Loucy (cell line): ENCODE measurements around the gene LRRC14B.
A peak's percentile ranks its signal among the peaks of the same experiment; 100 is the strongest.
"Not testable (repeated sequence)": the region's sequence is repeated elsewhere in the genome, so short reads cannot be mapped to it uniquely, and the experiment has no call there.

Source experiments
- H2AFZ ChIP-seq: fragments of 200-600 bp; sonication (generic); 2 replicates; pipeline ENCODE4 v1.6.0; 2016; ENCODE audit warnings: antibody characterized with exemption, mild to moderate bottlenecking, low read length, moderate library complexity
- H3F3A ChIP-seq: fragments of 200-600 bp; 2 replicates; pipeline ENCODE4 v1.6.0; 2016; ENCODE audit warnings: antibody characterized with exemption, low read depth, mild to moderate bottlenecking
- H3K27me3 ChIP-seq: fragments of 200-600 bp; sonication (generic); 2 replicates; pipeline ENCODE4 v1.6.1; 2014; ENCODE audit warnings: low read length, mild to moderate bottlenecking; ENCODE audit not compliant: insufficient read depth, poor library complexity, severe bottlenecking
- H3K36me3 ChIP-seq: fragments of 200-600 bp; sonication (generic); 2 replicates; pipeline ENCODE4 v1.6.1; 2016; ENCODE audit warnings: low read length; ENCODE audit not compliant: insufficient read depth
- H3K4me1 ChIP-seq: fragments of 200-600 bp; sonication (generic); 2 replicates; pipeline ENCODE4 v1.5.1; 2014; ENCODE audit warnings: low read length, mild to moderate bottlenecking; ENCODE audit not compliant: insufficient read depth, poor library complexity, severe bottlenecking
- H3K4me2 ChIP-seq: fragments of 200-600 bp; sonication (generic); 2 replicates; pipeline ENCODE4 v1.6.0; 2014; ENCODE audit warnings: antibody characterized with exemption, low read length, low read depth, mild to moderate bottlenecking; ENCODE audit not compliant: poor library complexity, severe bottlenecking
- H3K4me3 ChIP-seq: fragments of 200-600 bp; sonication (generic); 2 replicates; pipeline ENCODE4 v1.5.1; 2014; ENCODE audit warnings: low read length, mild to moderate bottlenecking, mixed read lengths; ENCODE audit not compliant: poor library complexity, severe bottlenecking
- H3K79me2 ChIP-seq: fragments of 200-600 bp; sonication (generic); 2 replicates; pipeline ENCODE4 v1.6.1; 2014; ENCODE audit warnings: low read length; ENCODE audit not compliant: insufficient read depth
- H3K9ac ChIP-seq: fragments of 200-600 bp; sonication (generic); 2 replicates; pipeline ENCODE4 v1.6.0; 2014; ENCODE audit warnings: mild to moderate bottlenecking, low read depth, low read length, moderate library complexity; ENCODE audit not compliant: poor library complexity, severe bottlenecking
- H3K9me2 ChIP-seq: fragments of 200-600 bp; sonication (generic); replicated peaks from 2 replicates; pipeline ENCODE4 v1.6.1; 2016; ENCODE audit warnings: low read depth, low read length, mixed read lengths
- H3K9me3 ChIP-seq: fragments of 200-600 bp; sonication (generic); 2 replicates; pipeline ENCODE4 v1.6.1; 2014; ENCODE audit warnings: mild to moderate bottlenecking, antibody characterized with exemption, low read length, low read depth; ENCODE audit not compliant: insufficient read depth
- H4K20me1 ChIP-seq: fragments of 200-600 bp; sonication (generic); 2 replicates; pipeline ENCODE4 v1.6.0; 2014; ENCODE audit warnings: antibody characterized with exemption, low read length, mild to moderate bottlenecking; ENCODE audit not compliant: insufficient read depth, poor library complexity, severe bottlenecking
- EZH2phosphoT487 ChIP-seq: fragments of 200-600 bp; IDR thresholded peaks from 2 replicates; pipeline ENCODE4 v1.6.1; 2018; ENCODE audit warnings: antibody characterized with exemption, mild to moderate bottlenecking, moderate library complexity, borderline replicate concordance
- TF ChIP-seq, protein P1 (sequence below): fragments of 200-600 bp; sonication (generic); conservative IDR thresholded peaks from 2 replicates; pipeline ENCODE4 v1.5.1; 2014; ENCODE audit warnings: mild to moderate bottlenecking, antibody characterized with exemption, low read length

Gene LRRC14B

GRCh38 chr5:223791-224190 is 32.5 kb downstream of the LRRC14B start:
- H3K4me3 ChIP-seq: peak overlapping the region; percentile 98
- peak overlapping the region; percentile 97 for H3K9ac ChIP-seq
- H3K9me3 ChIP-seq: no peaks in the 10 kb centered on the region
- no peaks in the 10 kb centered on the region for H3K9me2 ChIP-seq
- H3K36me3 ChIP-seq: peaks cover 61% of the 10 kb centered on the region
- H2AFZ ChIP-seq: no peak overlapping the region
- H4K20me1 ChIP-seq: peaks cover 79% of the 10 kb centered on the region
- H3K4me2 ChIP-seq: peak overlapping the region; percentile 90
- H3K27me3 ChIP-seq: peaks cover 2% of the 10 kb centered on the region
- TF ChIP-seq, protein P1, sequence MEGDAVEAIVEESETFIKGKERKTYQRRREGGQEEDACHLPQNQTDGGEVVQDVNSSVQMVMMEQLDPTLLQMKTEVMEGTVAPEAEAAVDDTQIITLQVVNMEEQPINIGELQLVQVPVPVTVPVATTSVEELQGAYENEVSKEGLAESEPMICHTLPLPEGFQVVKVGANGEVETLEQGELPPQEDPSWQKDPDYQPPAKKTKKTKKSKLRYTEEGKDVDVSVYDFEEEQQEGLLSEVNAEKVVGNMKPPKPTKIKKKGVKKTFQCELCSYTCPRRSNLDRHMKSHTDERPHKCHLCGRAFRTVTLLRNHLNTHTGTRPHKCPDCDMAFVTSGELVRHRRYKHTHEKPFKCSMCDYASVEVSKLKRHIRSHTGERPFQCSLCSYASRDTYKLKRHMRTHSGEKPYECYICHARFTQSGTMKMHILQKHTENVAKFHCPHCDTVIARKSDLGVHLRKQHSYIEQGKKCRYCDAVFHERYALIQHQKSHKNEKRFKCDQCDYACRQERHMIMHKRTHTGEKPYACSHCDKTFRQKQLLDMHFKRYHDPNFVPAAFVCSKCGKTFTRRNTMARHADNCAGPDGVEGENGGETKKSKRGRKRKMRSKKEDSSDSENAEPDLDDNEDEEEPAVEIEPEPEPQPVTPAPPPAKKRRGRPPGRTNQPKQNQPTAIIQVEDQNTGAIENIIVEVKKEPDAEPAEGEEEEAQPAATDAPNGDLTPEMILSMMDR: no peak
- TF ChIP-seq EZH2phosphoT487: no peak
- H3K4me1 ChIP-seq: peaks cover 41% of the 10 kb centered on the region
- peaks cover 96% of the 10 kb centered on the region for H3K79me2 ChIP-seq
- no peaks in the 10 kb centered on the region for H3F3A ChIP-seq

DNA sequence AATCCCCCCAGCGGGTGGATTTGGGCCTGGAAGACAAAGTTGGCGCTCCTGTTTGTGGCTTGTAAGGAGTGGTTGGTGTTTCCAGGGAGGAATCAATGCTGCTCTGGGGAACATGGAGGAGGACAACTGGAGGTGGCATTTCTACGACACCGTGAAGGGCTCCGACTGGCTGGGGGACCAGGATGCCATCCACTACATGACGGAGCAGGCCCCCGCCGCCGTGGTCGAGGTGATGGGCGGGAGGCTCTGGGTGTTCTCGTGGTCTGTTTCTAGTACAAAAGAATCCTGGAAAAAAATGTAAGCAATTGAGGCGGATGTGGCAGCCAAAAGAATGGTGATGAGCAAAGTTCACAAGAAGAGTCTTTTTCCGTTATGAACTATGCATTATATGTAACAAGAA is 34.0 kb downstream of the LRRC14B start:
- H3K9me3 ChIP-seq: no peaks in the 10 kb centered on the region
- H3K4me3 ChIP-seq: no peak overlapping the region
- H3K79me2 ChIP-seq: peaks cover 92% of the 10 kb centered on the region
- H2AFZ ChIP-seq: no peak overlapping the region
- no peak overlapping the region for H3K9ac ChIP-seq
- H4K20me1 ChIP-seq: peaks cover 81% of the 10 kb centered on the region
- H3K4me2 ChIP-seq: no peak overlapping the region
- TF ChIP-seq, protein P1: no peak
- TF ChIP-seq EZH2phosphoT487: no peak
- peaks cover 35% of the 10 kb centered on the region for H3K4me1 ChIP-seq
- no peaks in the 10 kb centered on the region for H3F3A ChIP-seq
- H3K9me2 ChIP-seq: no peaks in the 10 kb centered on the region
- H3K36me3 ChIP-seq: peaks cover 75% of the 10 kb centered on the region
- no peaks in the 10 kb centered on the region for H3K27me3 ChIP-seq

- peaks cover 67% of the 10 kb centered on the region for H4K20me1 ChIP-seq
- not testable (repeated sequence) for H3K9me3 ChIP-seq, H3K9me2 ChIP-seq, H3F3A ChIP-seq, H3K4me3 ChIP-seq, H3K9ac ChIP-seq, H3K27me3 ChIP-seq, H3K4me2 ChIP-seq, H2AFZ ChIP-seq
- peaks cover 95% of the 10 kb centered on the region for H3K36me3 ChIP-seq
- peaks cover 19% of the 10 kb centered on the region for H3K4me1 ChIP-seq
- H3K79me2 ChIP-seq: peaks cover 89% of the 10 kb centered on the region
Observed at GRCh38 chr5:227375-227774, 36.1 kb downstream of the LRRC14B start.

GRCh38 chr5:228886-229285 is 37.6 kb downstream of the LRRC14B start:
- H3K4me1 ChIP-seq: peaks cover 5% of the 10 kb centered on the region
- TF ChIP-seq EZH2phosphoT487: no peak
- TF ChIP-seq, protein P1: no peak

More at GRCh38 chr5:228886-229285, 37.6 kb downstream of the LRRC14B start:
- Histone ChIP-seq H3K9me3 (no peaks in the 10 kb centered on the region), H3K4me2 (no peak overlapping the region), H3K36me3 (peaks cover 99% of the 10 kb centered on the region), H4K20me1 (peaks cover 52% of the 10 kb centered on the region), H3K79me2 (peaks cover 79% of the 10 kb centered on the region), H3K9me2 (no peaks in the 10 kb centered on the region), H3F3A (no peaks in the 10 kb centered on the region), H3K9ac (no peak overlapping the region), H3K4me3 (no peak overlapping the region), H3K27me3 (no peaks in the 10 kb centered on the region), H2AFZ (no peak overlapping the region)
